Measurements from ENCODE around the gene FAF1.

GRCh38 chr1:50995651-50996050 is 35.6 kb upstream of the FAF1 start:
- TF ChIP-seq CTCF (conservative IDR thresholded peaks at IDR 0.05 in 1 of 2, IDR thresholded peaks at IDR 0.05 in 1 of 2; ENCODE audit: low read depth in 1 of 2, low read length in 2 of 2): no peak
- TF ChIP-seq EZH2 (IDR thresholded peaks at IDR 0.05; ENCODE audit: low read length, missing control alignments): no peak
